ELF-1 (cell line): ENCODE measurements around the gene NDUFA13.

ENCODE experiments used
- DNase-seq: peaks from one replicate; pipeline ENCODE4 v3.0.0-alpha.2; 2016; ENCODE audit warnings: low read depth, low spot score

NDUFA13 gene

GRCh38 chr19:19568802-19569756 lies 53.1 kb downstream of the NDUFA13 start:
- DNase-seq: no peak

DNA sequence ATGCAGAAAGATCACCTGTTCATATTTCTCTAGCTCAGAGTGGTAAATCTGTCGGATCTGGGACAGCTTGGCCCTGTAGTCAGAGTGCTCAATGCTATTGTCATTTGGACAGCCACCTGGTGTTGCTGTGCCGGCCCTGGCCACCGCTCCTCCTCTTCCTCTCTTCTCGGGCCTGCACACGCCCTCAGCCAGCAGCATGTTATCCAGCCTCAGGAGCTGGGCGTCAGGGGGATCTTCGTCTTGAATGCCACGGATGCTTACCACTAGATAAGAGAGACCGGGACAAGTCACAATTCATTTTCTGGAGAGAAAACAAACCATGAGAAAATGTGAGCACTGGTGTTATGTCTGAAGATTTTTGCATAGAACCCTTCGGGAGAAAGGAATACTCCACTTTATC lies 54.5 kb downstream of the NDUFA13 start:
- no peak for DNase-seq

DNA sequence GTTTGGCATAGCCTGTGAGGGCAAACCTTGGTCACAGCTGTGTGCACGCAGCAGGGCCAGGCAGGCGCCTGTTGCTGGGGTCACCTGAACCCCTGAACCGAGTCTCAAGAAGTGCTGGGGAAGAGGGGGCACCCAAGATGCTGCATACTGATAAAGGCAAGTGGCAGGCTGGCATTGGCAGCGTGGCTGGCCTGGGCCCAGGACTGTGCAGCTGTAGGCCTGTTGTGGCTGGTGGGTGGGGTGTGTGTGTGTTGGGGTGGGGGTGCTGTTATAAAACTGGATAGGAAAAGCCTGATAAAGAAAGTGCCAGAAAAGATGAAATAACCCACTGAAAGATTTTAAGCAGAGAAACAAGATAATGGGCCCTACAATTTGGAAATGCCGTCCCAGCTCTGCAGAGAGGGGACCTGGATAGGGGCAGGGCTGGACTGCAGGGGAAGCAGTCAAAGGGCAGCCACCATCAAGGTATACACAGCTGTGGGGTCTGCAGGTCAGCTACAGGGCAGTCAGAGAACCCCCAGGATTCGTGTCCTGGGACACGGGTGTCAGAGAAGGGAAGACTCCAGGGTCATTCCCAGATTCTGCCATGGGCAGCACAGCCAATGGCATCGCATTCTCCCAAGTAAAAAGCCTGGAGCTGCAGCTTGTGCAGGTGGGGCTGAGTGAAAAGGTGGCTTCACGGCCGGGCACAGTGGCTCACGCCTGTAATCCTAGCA lies 55.2 kb downstream of the NDUFA13 start:
- DNase-seq: no peak

- no peak for DNase-seq
Observed at GRCh38 chr19:19575411-19575810, 59.4 kb downstream of the NDUFA13 start.
